GM18502 (cell line): ENCODE results near the gene ADORA1.

Experiments used
- ATAC-seq: cut with Tn5 transposase; IDR thresholded peaks from one replicate; pipeline ENCODE4 v1.9.1; 2021; ENCODE audit warnings: mild to moderate bottlenecking; ENCODE audit not compliant: unreplicated experiment, poor library complexity

Gene ADORA1

DNA sequence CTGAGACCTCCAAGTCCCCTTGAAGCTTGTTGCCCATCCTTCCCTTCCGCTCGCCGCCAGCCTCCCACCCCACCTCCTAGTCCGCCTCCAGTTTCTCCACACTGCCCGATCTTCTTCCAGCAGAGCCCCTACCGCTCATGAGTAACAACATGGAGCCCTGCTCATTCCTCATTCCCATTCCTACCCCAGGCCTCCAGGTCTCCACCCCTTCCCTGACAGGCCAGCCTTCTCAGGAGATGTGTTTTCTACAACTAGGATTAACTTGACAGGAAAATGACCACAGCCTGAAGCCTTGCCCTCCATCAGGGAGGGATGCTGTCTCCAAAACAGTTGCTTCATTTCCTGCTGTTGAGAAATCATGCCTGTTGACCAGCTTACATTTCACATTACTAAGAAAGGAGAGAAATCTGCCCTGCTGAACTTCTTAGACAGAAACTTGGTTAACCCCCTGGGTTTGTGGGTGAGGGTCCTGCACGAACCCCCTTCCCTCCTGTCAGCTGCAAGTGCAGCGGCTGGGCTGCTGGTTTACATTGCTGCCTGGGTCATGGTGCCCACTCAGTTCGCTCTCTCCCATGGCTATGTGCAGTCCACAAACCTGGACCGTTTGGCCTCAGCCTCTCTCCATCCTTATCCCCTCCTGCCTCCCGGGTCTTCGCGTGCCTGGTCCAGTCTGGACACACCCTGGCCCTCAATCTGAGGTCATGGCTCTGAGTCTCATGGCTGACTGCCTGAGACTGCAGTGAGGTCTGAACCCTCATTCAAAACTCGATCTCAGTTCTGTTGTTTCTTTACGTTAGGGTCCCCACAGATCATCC is 75.1 kb downstream of the ADORA1 start:
- ATAC-seq = no peak

DNA sequence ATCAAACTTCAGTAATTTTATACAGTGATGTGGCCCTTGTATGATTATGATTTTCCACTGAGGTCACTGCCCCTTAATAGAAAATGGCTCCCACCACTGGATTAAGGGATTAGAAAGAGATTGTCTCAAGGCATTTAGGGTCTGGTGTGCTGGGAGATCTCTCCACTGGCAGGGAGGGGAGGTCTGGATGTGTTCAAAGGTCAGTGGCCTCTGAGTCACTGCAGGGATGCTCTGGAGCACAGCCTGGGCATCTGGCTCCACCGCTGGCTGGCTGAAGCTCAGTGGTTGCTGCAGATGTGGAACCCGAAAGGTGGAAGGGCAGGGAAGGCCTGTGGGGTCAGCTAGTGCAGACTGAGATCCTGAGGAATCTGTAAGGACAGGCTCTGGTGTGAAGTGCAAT is 77.2 kb downstream of the ADORA1 start:
- no peak for ATAC-seq

GRCh38 chr1:203206129-203206687 is 78.7 kb downstream of the ADORA1 start:
- no peak for ATAC-seq

GRCh38 chr1:203207751-203208150 is 80.2 kb downstream of the ADORA1 start:
- ATAC-seq = no peak

DNA sequence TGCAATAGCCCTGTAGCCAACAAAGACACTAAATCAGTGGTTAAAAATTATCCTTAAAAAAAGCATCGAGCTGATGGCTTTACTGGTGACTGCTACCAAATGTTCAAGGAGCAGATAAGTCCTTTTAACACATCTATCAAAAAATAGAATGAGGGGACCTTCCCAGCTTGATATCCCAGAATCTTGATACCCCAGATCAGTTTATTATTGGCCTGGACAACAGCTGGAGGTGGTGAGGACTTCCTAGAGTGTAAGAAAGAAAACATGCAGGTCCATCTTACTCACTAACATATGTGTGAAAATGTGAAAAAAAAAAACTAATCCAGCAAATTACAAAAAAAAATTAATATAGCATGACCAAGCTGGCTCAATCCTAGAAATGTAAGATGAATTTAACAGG is 80.7 kb downstream of the ADORA1 start:
- ATAC-seq = no peak

DNA sequence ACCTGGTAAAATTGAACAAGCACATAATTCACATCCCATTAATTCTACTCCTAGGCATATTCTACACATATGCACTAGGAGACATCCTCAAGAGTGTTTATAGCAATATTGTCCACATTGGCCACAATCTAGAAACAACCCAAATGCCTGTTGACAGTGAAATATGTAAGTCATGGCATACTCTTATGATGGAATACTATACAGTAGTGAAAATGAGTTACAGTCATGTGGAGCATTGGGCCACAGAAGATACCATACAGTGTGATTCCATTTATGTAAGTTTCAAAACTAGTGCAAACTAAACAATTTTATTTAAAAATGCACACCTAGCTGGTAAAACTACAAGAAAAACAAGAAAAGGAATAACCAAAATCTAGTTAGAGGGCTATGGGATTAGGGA is 82.8 kb downstream of the ADORA1 start:
- ATAC-seq = no peak

DNA sequence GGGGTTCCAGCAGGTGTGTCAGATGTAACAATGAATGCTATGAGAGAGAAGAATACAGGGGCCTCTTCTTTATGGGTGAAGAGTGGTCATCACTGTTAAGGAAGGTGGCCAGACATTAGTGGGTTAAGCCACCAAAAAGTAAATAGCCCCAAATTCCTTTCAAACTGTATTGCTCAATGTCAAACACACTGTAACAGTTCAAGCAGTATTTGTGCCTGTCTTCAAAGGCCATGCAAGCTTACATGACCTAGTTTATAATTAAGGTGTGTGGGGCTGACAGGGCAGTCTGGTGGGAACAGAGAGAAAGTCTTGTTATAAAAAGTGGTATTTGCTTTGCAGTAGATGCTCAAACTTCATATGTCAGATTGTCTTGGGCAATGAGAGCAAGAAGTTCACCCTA is 83.5 kb downstream of the ADORA1 start:
- no peak for ATAC-seq

DNA sequence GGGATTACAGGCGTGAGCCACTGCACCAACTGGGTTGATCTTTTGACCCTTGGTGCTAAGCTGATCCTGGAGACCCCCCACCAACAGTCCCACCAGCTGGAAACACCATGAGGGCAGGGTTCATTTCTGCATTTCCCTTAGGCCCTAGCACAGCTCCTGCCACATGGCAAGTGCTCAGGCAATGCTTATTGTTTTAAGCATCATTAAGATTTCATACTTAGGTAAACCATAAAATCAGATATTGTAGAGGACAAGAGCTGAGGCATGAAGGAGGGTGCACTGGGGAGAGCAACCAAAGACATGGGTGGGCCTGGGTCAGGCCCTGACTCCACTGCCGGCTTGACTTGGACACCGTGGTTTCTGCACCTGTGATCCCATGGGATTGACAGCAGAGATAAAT is 84.3 kb downstream of the ADORA1 start:
- ATAC-seq = no peak

- no peak for ATAC-seq
Measured at GRCh38 chr1:203213126-203213525, 85.6 kb downstream of the ADORA1 start.

GRCh38 chr1:203214871-203215270 is 87.3 kb downstream of the ADORA1 start:
- no peak for ATAC-seq

DNA sequence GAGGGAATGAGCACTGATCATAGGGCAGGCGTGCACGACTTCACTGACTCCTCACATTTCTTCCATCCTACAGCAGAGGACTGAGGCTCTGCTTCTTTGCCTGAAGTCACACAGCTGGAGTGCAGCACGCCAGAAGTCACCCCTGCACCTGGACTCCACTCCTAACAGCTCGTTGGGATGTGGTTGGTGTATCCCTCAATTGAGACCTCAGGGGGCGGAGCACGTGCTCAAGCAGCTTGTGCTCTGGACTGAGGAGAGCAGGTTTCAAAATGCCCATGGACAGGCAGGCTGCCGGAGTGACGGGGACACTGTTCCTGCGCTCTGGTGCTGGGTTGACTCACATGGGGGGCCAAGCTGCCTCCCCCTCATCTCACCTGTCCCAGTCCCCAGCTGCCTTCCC is 88.0 kb downstream of the ADORA1 start:
- no peak for ATAC-seq

DNA sequence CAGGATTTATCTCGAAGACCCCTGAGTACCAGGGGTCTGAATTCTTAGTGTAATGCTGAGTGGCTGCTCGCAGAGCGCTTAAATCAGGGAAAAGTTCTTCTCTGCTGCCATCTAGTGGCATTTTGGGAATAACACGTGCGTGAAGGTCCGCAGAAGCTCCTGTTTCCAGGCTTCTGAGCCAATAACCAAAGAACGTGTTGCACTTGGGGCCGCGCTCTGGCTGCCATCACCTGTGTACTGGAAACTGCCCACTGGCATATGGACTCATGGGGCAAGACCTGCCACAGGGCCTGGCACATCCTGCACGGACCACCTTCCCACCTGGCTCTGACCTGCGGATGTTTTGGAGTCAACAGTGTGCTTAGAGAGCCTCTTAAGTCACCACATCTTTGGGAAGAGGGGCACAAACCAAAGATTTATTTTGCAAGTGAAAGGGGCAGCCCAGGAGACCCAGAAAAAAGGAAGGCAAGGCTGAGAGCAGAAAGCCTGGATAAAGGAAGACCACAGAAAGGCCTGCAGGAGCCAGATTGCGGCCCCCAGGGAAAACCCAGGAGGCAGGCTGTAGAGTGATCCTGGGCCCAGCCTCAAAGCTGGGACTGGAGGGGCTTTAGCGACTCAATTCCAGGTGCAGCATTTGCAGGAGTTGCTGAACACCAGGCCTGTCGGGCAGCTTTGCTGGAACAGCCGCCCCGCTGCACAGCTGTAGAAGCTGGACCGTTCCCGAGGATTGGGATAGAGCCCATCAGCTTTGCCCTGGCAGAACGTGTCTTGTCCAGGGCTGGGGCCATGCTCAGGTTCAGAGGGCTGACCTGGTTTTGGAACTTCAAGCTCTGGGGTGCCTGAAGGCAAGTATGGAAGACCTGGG is 89.0 kb downstream of the ADORA1 start:
- no peak for ATAC-seq
